GM03348 (cell line): ENCODE measurements around the gene PLEKHM3.

ENCODE experiments used
- DNase-seq: peaks from one replicate; pipeline ENCODE4 v3.0.0; 2012; ENCODE audit warnings: low spot score

PLEKHM3 gene

DNA sequence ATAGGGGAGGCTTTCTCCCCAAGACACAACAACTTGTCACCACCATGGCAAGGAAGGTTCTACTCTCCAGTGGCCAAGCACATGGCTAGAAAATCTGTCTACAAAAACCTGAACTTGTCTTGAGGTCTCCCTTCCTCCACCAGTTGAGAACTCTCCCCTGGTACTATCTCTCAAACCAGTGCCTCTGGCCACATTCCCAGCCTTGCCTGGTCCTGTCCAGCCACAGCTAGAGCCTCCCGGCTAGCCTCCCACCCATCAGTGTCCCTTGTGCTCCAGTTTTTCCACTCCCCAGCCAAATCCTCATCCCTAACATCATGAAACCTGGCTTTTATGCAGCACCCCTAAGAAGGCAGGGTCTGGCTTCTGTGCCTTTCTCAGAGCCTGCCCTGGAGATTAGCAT is 234.4 kb downstream of the PLEKHM3 start:
- DNase-seq, result no peak

DNA sequence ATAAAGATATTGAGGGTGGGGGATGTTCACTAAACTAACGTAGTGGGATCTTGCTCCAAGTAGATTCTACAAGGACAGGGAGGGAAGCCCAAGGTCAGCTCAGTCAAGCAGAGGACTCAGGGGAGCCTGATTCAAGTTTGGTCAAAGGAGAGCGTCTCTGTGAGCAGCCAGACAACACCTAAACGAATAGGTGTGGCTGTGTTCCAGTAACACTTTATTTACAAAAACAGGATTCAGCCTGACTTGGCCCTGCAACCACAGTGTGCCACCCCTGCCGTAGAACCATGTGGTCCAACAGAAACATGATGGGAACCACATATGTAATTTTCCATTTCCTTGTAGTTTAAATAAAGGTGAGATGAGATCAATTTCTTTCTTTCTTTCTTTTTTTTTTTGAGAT is 237.5 kb downstream of the PLEKHM3 start:
- DNase-seq, result no peak

DNA sequence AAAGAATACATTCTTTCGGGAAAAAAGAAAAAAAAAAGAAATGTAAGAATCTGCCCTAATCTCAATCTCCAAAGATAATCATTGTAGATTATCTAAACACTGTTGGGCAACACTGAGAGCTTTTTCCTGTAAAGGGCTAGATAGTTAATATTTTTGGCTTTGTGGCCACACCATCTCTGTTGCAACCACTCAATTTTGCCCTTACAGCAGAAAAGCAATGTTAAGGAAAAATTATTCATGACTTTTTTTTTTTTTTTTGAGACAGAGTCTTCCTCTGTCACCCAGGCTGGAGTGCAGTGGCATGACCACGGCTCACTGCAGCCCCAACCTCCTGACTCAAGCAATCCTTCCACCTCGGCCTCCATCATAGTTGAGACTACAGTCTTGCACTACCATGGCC is 238.3 kb downstream of the PLEKHM3 start:
- DNase-seq, result no peak

DNA sequence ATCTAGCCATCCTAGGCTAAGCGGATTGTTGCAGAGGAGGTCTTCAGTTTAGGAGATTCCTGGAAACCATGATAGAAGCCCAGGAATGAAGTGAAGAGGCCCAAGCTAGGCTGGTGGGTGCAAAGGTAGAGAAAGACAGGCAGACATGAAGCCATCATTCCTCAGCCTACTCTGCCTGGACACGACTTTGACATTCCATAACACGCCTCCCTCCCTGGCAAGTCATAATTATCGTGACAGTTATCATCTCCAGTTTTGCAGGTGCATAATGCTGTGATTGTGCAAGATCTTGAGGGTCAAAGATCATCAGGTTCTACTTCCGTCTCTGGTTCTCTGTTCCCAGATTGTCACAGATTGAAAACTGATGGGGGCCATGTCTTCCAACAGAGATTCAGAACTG is 240.4 kb downstream of the PLEKHM3 start:
- DNase-seq, result no peak

DNA sequence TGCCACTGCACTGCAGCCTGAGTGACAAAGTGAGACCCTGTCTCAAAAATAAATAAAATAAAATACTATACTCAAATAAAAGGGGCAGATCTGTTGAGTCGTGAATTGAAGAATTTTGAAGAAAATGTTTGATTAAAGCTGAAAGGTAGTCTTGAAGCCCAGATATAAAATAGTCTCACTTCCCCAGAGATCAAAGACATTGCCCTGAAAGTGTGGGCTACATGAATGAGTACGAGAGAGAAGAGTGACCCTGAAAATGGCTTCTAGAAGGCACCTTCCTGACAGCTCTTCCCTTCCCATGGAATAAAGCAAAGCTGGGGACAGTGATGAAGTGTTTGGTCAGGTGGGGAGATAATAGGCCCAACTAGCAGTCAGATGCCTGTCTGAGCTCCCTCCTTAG is 241.8 kb downstream of the PLEKHM3 start:
- DNase-seq, result no peak

DNA sequence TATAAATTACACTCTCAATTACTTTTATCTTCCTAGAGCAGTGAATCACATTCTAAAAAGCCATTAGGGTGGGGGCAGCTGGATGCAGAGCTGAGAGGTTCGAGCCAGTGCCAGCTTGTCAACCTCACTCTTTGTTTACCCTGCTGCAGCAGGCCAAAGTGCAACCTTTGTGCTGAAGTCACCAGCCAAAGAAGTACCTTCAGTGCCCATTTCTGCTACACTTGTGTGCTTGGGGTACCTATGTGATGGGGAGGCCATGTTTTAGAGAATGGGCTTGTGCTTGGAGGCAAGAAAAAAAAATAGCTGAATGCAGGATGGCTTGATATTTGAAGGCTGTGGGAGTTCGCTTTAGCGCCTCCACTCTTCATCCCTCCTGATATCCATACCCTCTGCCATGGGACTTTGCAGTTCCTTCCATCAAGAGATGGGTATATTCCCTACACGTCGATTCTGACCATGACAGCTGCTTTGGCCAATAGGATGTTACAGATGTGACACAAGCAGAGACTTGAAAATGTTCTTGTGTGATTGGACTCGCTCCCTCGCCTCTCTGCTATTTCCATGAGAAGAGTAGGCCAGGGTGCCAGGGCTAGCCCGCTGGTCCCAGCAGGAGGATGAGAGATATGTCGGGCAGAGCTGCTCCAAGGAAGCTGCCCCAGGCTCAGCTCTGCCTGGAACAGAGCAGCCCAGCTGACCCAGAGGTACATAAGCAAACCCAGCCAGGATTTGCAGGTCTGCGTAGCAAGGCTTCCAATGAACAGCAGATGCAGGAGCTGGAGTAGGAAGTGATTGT is 242.9 kb downstream of the PLEKHM3 start:
- DNase-seq, result no peak

DNA sequence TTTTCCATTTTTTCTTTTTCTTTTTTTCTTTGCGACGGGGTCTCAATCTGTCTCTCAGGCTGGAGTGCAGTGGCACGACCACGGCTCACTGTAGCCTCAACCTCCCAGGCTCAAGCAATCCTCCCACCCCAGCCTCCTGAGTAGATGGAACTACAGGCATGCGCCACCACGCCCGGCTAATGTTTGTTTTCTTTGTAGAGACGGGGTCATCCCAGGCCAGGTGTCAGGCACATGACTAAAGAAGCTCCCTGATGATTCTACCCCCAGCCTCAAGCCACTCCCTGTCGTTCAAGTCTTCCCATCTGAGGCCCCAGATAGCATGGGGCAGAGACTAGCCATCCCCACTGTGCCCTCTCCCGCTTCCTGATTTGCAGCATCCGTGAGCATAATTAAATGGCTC is 245.8 kb downstream of the PLEKHM3 start:
- DNase-seq, result no peak

DNA sequence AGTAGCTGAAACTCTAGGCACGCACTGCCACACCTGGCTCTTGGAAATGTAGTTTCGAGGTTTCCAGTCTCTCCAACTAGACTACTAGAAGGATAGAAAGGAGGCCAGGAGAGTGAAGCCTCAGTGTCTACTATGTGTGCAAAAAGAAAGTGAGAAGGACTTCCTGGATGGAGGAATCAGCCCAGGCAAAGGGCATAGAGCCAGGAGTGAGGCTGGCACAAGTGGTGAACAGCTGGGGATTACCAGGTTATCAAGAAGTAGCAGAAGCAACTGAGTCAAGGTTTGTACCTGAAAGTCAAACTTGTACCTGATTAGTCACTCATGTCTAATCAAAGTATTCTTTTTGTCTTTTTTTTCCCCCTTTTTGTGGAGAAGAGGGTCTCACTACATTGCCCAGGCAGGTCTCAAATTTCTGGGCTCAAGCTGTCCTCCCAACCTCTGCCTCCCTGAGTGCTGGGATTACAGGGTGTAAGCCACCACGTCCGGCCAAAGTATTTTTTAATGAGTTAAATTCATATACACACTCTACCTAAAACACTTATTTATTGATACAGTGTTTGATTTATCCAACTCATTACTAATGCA is 246.9 kb downstream of the PLEKHM3 start:
- no peak for DNase-seq

DNA sequence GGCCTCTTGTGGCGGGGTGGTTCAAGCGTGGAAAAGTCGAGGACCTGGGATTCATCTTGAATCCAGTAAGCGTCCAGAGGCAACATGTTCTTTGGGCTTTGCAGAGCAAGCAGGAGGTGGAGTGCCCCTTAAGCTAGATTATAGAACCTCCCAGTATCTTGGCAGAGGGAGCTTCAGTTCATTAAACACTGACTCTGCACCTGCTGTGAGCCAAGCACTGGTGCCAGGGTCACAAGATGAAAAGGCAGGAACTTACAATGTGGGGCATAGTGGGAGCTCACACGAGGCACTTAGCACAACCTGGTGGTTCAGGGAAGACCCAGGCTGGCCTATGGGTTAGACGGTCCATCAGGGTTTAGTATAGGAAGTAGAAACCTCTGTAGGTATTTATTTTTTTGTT is 248.2 kb downstream of the PLEKHM3 start:
- DNase-seq, result no peak

DNA sequence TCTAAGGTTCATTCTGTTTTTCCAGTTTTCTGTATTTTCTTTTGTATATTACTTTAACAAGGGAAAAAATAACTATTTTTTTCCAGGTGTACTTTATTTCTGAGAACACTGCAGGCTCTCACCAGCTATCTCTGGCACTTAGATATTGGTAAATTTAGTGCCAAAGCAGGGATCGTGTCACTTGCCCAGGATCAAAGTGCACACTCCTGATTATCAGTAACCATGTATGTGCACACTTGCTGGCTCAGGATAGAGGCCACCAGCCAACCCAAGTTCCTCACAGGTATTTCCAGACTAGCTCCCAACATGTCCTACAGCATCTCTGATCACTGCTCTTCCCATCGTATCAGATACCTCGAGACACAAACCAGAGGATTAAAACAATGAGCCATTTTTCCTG is 249.9 kb downstream of the PLEKHM3 start:
- no peak for DNase-seq

DNA sequence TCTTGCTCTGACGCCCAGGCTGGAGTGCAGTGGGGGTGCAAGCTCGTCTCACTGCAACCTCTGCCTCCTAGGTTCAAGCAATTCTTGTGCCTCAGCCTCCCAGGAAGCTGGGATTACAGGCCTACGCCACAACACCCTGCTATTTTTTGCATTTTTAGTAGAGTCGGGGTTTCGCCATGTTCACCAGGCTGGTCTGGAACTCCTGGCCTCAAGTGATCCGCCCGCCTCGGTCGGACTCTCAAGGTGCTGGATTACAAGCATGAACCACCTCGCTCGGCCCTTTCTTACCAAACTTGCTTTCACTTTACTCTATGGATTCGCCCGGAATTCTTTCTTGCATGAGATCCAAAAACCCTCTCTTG is 252.5 kb downstream of the PLEKHM3 start:
- DNase-seq, result no peak

DNA sequence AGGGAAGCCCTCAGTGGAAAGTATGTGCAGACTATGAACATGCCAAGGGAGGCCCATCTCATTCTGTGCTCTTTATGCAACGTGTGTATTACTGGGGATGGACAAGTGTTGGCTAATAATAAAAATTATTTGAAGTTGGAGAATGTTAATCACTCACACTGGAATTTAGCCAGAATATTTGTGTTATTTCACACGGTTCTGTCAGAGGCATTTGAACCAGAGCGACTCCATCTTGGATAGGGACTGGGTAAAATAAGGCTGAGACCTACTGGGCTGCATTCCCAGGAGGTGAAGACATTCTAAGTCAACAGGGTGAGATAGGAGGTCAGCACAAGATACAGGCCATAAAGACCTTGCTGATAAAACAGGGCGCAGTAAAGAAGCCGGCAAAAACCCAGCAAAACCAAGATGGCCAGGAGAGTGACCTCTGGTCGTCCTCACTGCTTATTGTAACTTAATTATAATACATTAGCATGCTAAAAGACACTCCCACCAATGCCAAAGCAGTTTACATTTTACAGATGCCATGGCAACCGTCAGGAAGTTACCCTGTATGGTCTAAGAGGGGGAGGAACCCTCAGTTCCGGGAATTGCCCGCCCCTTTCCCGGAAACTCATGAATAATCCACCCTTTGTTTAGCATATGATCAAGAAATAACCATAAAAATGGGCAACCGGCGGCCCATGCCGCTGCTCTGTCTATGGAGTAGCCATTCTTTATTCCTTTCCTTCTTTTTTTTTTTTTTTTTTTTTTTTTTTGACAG is 253.1 kb downstream of the PLEKHM3 start:
- no peak for DNase-seq

DNA sequence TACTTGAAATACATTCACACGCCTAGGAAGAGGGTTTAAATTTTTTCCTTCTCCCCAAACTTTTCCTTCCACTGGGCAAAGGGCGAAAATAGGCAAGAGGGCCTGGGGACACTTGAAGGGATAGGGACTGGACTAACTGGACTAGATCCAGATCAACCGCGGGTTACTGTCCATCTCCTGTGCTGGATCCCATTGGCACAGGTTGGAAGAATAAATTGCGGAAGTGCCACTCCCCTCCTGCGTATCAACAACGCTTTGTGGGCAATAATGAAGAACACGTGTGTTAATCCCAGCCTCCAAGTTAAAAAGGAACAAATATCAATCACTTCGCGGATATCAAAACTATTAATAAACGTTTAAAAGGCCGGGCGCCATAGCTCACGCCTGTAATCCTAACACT is 253.9 kb downstream of the PLEKHM3 start:
- no peak for DNase-seq
